Lung (tissue), 12 donors: ENCODE results near the gene RSPH9. TPM values are rescaled to one million over a fixed set of nuclear protein-coding genes. Genes with fewer than 3 reads are reported as not detected.

Source experiments
- ATAC-seq: fragments of 200-7000 bp; cut with Tn5 transposase; one replicate; pipeline ENCODE4 v1.9.1; 2020; ENCODE audit warnings: moderate number of reproducible peaks; ENCODE audit not compliant: insufficient read depth, low FRiP score
- DNase-seq, 3 donors: peaks; one replicate each; pipeline ENCODE4 v3.0.0-alpha.2; 2013 to 2017
- H3K27ac ChIP-seq, 2 donors: one replicate each; pipeline ENCODE4 v1.5.1; 2013; ENCODE audit warnings: mild to moderate bottlenecking in 2 of 2, moderate library complexity in 2 of 2, control low read depth in 1 of 2, inconsistent platforms in 1 of 2, low read depth in 1 of 2, low read length in 1 of 2
- H3K27me3 ChIP-seq, 3 donors: one replicate each; pipeline ENCODE4 v1.5.1; 2013; ENCODE audit warnings: low read length in 2 of 3; ENCODE audit not compliant: control insufficient read depth in 3 of 3, insufficient read depth in 3 of 3
- H3K36me3 ChIP-seq, 4 donors: one replicate each; pipeline ENCODE4 v1.5.1; 2013; ENCODE audit warnings: low read length in 4 of 4, mild to moderate bottlenecking in 1 of 4, moderate library complexity in 1 of 4; ENCODE audit not compliant: control insufficient read depth in 4 of 4, insufficient read depth in 4 of 4
- H3K4me1 ChIP-seq, 5 donors: one replicate each; pipeline ENCODE4 v1.5.1; 2013; ENCODE audit warnings: low read length in 5 of 5, mild to moderate bottlenecking in 2 of 5, moderate library complexity in 1 of 5; ENCODE audit not compliant: control insufficient read depth in 5 of 5, insufficient read depth in 5 of 5
- H3K4me3 ChIP-seq: one replicate; pipeline ENCODE4 v1.5.1; 2013; ENCODE audit warnings: mild to moderate bottlenecking, control low read depth, moderate library complexity
- H3K9ac ChIP-seq, 2 donors: one replicate each; pipeline ENCODE4 v1.5.1; 2013; ENCODE audit warnings: low read length in 2 of 2, control low read depth in 1 of 2; ENCODE audit not compliant: insufficient read depth in 1 of 2
- H3K9me3 ChIP-seq, 4 donors: one replicate each; pipeline ENCODE4 v1.5.1; 2013; ENCODE audit warnings: low read length in 3 of 4, mild to moderate bottlenecking in 1 of 4, moderate library complexity in 1 of 4; ENCODE audit not compliant: control insufficient read depth in 4 of 4, insufficient read depth in 3 of 4
- WGBS, 2 donors: extraction: QIAGEN DNeasy Blood & Tissue Kit; methylation state at CpG; one replicate each; pipeline ENCODE4 v1.1.7; 2013; 5-methylcytosine and 5-hydroxymethylcytosine counted together
- polyA plus RNA-seq, 2 donors: library from polyadenylated mRNA; stranded (reverse); fragments of 200-250 nt; gene quantifications; one replicate each; pipeline ENCODE4 v1.2.1, GENCODE V29; 2013
- total RNA-seq, 2 donors: library from RNA; depleted of rRNA in 1 of 2; stranded (reverse); fragments of >200 nt in 1 of 2; gene quantifications; one replicate each; pipeline ENCODE4 v1.2.1, GENCODE V29; 2014 to 2021
- TF ChIP-seq, protein P1 (sequence below): IDR thresholded peaks from 2 replicates; pipeline ENCODE4 v1.5.1; 2012; ENCODE audit warnings: mild to moderate bottlenecking; ENCODE audit errors: control extremely low read depth, extremely low read depth
- donor health status: control.
- donor health status: control.
- donor health status: Bipolar disorder and iron deficiency.
- donor health status: healthy.
- donor health status: DM: yes; HTN: yes; CAD: no.

The RSPH9 gene
- total and polyA plus RNA-seq, 4 donors: 1.7 to 6.4 (median 4.6) TPM

DNA sequence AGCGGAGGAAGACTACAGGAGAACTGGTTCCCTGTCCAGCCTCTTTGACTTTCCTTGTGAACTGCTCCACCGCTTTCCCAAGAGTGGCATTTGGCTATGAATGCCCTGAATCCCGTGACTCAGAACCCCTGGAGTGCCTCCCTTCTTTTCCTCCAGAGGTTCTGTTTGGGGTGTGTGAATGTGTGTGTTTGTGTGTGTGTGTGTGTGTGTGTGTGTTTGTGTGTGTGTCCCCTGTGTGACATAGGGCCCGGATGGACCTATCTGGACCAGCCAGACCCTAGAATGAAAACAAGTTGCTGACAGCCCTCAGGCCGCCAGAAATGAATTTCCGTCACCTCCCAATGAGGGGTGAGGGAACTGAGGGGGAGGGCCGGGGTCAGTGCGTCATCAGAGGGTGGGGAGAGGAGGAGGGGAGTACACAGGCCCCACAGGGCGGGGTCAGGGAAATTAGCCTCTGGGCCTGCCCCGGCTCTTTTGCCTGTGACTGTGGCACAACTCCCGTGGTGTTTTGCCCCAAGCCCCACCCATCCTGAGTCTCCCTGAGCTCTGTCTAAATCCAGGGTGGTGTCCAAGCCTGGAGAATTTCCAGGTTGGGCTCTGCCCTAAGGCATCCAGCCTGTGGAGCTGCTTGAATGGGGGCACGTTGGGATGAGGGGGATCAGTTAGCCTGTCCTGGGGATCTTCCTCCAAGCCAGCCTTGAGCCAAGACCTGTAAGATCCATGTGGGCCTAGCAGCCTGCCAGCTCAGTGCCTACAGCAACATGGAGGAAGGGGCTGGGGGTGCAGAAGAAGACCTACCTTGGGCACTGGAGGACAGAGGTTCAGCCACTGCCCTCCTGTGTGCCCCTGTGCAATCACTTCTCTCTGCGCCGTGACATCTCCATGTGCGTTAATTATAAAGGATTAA is 58.0 kb downstream of the RSPH9 start:
- peak overlapping the region; percentile 27 to 73 for H3K9ac ChIP-seq
- H3K4me1 ChIP-seq: peaks cover 5 to 87% (median 52%) of the 10 kb centered on the region in 5 donors
- TF ChIP-seq, protein P1, sequence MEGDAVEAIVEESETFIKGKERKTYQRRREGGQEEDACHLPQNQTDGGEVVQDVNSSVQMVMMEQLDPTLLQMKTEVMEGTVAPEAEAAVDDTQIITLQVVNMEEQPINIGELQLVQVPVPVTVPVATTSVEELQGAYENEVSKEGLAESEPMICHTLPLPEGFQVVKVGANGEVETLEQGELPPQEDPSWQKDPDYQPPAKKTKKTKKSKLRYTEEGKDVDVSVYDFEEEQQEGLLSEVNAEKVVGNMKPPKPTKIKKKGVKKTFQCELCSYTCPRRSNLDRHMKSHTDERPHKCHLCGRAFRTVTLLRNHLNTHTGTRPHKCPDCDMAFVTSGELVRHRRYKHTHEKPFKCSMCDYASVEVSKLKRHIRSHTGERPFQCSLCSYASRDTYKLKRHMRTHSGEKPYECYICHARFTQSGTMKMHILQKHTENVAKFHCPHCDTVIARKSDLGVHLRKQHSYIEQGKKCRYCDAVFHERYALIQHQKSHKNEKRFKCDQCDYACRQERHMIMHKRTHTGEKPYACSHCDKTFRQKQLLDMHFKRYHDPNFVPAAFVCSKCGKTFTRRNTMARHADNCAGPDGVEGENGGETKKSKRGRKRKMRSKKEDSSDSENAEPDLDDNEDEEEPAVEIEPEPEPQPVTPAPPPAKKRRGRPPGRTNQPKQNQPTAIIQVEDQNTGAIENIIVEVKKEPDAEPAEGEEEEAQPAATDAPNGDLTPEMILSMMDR: no peak
- H3K27ac ChIP-seq: peak overlapping the region; percentile 84 to 89
- no peaks in the 10 kb centered on the region for H3K36me3 ChIP-seq
- peak; percentile 89 for ATAC-seq
- no peaks in the 10 kb centered on the region for H3K27me3 ChIP-seq
- no peak overlapping the region for H3K4me3 ChIP-seq
- peak; percentile 94 to 96 (median 94) for DNase-seq
- 30 to 40% methylated on average over 15 of the region's 15 CpGs for WGBS, 2 donors
- no peaks in the 10 kb centered on the region for H3K9me3 ChIP-seq

DNA sequence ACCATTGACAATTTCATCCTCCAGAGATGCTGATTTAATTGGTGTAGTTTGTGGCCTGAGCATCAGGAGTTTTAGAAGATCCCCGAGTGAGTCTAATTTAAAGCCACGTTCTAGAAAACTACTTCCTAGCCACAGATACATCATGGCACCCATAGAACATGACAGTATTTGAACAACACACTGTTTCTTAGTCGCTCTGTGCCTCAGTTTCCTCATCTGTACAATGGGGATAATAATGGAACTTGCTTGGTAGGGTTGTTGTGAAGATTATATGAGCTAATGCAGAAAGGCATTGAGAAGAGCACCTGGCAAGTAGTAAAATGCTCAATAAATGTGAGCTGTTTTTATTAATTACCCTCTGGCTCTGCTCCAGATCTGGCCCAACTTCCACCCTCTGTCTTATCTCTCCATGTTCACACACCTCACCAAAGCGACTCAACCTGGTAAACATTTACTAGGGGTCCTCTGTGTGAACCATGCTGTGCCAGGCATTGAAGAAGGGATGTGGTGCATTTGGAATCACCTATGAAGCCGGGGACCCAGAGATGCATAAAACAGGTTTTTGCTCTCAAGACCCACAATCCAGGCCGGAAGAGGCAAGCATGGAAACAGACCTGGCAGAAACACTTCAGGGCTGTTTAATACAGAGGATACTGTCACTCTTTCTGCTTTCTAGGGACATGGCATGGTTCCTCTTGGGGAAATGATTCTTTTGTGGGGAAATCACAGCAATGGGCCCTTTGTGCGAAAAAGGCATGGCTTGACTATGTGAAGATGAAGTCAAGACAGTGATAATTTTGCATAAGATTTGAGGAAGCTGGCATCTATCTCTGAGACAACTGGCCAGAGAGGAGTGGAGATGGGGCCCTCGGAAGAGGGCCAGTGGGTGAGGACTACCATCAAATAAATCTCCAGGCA is 58.9 kb downstream of the RSPH9 start:
- Histone ChIP-seq H3K36me3 (no peaks in the 10 kb centered on the region), H3K27me3 (no peaks in the 10 kb centered on the region), H3K27ac (peak overlapping the region in 1 of 2 donors; percentile 58), H3K9me3 (no peaks in the 10 kb centered on the region), H3K4me3 (no peak overlapping the region), H3K9ac (peak overlapping the region in 1 of 2 donors; percentile 73), H3K4me1 (peaks cover 5 to 87% (median 44%) of the 10 kb centered on the region in 5 donors)
- TF ChIP-seq, protein P1: no peak
- ATAC-seq (no peak), DNase-seq (peak in 2 of 3 donors; percentile 38 to 40)
- WGBS, 2 donors: 79 to 86% methylated on average over 8 of the region's 8 CpGs

DNA sequence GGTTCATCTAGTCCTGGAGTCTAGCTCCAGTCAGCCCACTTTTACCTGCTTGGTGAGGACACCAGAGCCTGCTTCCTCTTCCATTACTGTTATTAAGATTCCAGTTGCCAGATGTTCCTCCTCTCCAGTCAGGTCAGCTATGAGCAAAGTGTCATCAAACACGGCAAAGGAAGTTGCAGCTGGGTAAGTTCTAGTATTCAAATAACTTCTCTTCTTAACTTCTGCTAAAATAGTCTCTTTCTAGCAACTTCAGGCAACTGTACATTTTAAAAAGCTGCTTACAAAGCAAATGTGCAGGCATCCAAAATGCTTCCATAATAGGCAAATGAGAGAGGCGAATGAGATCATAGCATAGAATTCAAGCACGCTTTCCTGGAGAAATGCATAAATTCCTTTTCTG is 61.2 kb downstream of the RSPH9 start:
- Histone ChIP-seq H3K36me3 (no peaks in the 10 kb centered on the region), H3K27ac (peak overlapping the region in 1 of 2 donors; percentile 3), H3K9me3 (no peaks in the 10 kb centered on the region), H3K9ac (peak overlapping the region in 1 of 2 donors; percentile 80), H3K4me1 (peaks cover 5 to 88% (median 34%) of the 10 kb centered on the region in 5 donors), H3K27me3 (no peaks in the 10 kb centered on the region), H3K4me3 (no peak overlapping the region)
- TF ChIP-seq, protein P1: no peak
- DNase-seq: peak; percentile 78 to 95 (median 94)
- ATAC-seq: no peak
- WGBS, 2 donors: 49 to 58% methylated on average over 3 of the region's 3 CpGs
